Peyer's patch (tissue), 4 donors: ENCODE measurements around the gene SLC25A38.

Experiments used
- POLR2A ChIP-seq, 2 donors: fragments of 450-650 bp; IDR thresholded peaks; one replicate each; pipeline ENCODE4 v1.5.1; 2017; ENCODE audit warnings: antibody characterized with exemption in 2 of 2, mild to moderate bottlenecking in 2 of 2, moderate library complexity in 2 of 2
- TF ChIP-seq, protein P1 (sequence below), 6 experiments: fragments of 450-650 bp in 4 of 6; fragments of 200-600 bp in 2 of 6; sonication (generic) in 1 of 6; IDR thresholded peaks; one replicate each; pipeline ENCODE4 v1.5.1; 2017 to 2019; ENCODE audit warnings: antibody characterized with exemption in 6 of 6, mild to moderate bottlenecking in 3 of 6, moderate library complexity in 1 of 6

DNA sequence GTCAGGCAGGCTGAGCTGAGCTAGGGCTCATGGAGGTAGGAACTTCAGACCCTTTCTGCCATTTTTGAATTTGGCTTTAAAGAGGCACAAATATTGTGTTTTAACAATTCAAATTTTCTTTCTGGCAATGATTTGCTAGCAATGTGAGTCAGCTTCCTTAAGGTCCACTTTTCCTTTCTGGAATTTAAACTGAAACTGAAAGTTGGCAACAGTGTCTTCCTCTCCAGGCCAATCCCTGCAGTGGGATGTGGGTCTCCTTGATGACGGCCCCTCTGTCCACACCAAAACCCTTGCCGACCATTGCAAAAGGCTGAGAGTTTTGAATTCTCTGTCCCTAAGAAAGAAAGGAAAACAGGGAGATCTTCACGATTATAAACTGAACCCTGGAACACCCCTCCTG lies 50.5 kb downstream of the SLC25A38 start:
- no peak for TF ChIP-seq POLR2A (IDR thresholded peaks at IDR 0.05)
- TF ChIP-seq, protein P1, sequence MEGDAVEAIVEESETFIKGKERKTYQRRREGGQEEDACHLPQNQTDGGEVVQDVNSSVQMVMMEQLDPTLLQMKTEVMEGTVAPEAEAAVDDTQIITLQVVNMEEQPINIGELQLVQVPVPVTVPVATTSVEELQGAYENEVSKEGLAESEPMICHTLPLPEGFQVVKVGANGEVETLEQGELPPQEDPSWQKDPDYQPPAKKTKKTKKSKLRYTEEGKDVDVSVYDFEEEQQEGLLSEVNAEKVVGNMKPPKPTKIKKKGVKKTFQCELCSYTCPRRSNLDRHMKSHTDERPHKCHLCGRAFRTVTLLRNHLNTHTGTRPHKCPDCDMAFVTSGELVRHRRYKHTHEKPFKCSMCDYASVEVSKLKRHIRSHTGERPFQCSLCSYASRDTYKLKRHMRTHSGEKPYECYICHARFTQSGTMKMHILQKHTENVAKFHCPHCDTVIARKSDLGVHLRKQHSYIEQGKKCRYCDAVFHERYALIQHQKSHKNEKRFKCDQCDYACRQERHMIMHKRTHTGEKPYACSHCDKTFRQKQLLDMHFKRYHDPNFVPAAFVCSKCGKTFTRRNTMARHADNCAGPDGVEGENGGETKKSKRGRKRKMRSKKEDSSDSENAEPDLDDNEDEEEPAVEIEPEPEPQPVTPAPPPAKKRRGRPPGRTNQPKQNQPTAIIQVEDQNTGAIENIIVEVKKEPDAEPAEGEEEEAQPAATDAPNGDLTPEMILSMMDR (IDR thresholded peaks at IDR 0.05), result no peak
